ENCODE results near the gene MAB21L4. TPM values are rescaled to one million over a fixed set of nuclear protein-coding genes. Genes with fewer than 3 reads are reported as not detected.

MAB21L4 gene
- total and polyA plus RNA-seq, 2 experiments from 2014 or later: not detected

DNA sequence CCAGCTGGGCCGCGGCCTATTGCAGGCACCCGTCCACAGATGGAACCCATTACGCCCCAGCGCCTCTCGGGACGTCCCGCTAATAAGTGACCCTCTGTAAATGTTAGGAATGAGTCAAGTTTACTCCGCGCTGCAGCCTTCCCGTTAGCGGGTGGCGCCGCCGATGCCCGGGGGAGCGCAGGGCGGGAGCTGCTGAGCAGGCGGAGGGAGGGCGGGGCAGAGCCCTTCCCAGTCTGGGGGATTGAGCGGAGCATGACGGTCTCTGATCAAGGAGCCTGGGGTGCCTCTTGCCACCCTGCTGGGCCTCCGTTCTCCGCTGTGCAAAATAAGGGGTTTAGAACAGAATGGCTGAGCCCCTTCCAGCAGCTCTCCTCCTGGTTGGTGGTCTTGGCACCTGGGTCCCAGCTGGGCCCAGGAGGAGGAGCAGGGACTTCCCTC lies 20.6 kb upstream of the MAB21L4 start (continued):
- TF ChIP-seq, protein P1, sequence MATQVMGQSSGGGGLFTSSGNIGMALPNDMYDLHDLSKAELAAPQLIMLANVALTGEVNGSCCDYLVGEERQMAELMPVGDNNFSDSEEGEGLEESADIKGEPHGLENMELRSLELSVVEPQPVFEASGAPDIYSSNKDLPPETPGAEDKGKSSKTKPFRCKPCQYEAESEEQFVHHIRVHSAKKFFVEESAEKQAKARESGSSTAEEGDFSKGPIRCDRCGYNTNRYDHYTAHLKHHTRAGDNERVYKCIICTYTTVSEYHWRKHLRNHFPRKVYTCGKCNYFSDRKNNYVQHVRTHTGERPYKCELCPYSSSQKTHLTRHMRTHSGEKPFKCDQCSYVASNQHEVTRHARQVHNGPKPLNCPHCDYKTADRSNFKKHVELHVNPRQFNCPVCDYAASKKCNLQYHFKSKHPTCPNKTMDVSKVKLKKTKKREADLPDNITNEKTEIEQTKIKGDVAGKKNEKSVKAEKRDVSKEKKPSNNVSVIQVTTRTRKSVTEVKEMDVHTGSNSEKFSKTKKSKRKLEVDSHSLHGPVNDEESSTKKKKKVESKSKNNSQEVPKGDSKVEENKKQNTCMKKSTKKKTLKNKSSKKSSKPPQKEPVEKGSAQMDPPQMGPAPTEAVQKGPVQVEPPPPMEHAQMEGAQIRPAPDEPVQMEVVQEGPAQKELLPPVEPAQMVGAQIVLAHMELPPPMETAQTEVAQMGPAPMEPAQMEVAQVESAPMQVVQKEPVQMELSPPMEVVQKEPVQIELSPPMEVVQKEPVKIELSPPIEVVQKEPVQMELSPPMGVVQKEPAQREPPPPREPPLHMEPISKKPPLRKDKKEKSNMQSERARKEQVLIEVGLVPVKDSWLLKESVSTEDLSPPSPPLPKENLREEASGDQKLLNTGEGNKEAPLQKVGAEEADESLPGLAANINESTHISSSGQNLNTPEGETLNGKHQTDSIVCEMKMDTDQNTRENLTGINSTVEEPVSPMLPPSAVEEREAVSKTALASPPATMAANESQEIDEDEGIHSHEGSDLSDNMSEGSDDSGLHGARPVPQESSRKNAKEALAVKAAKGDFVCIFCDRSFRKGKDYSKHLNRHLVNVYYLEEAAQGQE (IDR thresholded peaks at IDR 0.05; ENCODE audit: unreplicated experiment): no peak

DNA sequence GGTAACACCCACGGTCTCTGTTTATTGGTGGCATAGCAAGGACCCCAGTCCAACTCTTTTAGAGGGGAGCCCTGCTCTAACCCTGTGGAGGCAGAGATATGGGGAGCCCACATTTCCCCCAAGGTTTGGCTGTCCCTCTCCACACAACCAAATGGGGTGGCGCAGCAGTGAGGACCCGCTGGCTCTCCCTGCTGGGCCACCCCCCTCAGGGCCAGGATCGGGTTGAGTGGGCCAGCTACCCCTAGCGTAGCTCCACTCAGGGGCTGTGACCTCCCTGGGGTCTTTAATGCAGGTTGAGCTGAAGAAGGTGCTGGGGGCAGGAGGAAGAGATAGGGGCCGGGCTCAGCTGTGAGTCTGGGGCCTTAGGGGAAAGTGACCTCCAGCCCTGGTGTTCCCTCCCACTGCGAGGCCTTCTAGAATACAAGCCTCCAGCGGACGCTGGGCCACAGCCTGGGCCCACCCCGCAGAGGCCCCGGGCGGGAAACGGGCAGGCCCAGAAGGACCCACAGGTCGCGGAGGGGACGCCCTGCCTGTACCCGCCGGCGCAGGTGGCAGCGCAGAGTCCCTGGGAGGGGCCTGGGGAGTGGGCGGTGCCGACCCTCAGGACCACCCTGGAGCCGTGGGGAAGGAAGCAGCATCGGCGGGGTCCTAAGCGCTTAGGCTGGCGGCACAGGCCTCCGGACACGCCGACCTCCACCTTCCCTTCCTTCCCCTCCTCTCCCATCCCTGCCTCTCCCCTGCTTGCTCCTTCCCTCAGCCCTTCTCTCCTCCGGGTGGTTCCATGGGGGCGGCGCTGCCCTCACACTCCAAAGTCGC lies 19.8 kb upstream of the MAB21L4 start:
- Mint-ChIP-seq H3K4me1 (0 out of 3 replicates have a peak, but pooled peaks cover 2% of the 10 kb centered on the region), H3K27ac (no peak overlapping the region), H3K9me3 (no peaks in the 10 kb centered on the region), H3K27me3 (ENCODE audit: insufficient read depth, low read depth, poor library complexity) (peaks cover 1% of the 10 kb centered on the region), H3K36me3 (ENCODE audit: low read depth) (no peaks in the 10 kb centered on the region), H3K4me3 (peak overlapping the region; percentile 60)
- Histone ChIP-seq H3K27me3 (ENCODE audit: insufficient read depth) (peaks cover 6% of the 10 kb centered on the region; the same call in 1 of the 2 replicates), H3K4me1 (ENCODE audit: insufficient read depth) (no peaks in the 10 kb centered on the region; the same call in 1 of the 2 replicates), H3K79me2 (replicated peaks; ENCODE audit: insufficient read depth) (no peaks in the 10 kb centered on the region), H2AFZ (peak overlapping the region; percentile 84), H3K4me2 (peak overlapping the region; percentile 78), H3K4me3 (peak overlapping the region; percentile 55), H3F3A (replicated peaks; ENCODE audit: low read depth) (0 out of 2 replicates have a peak, but pooled peaks cover 3% of the 10 kb centered on the region), H3K36me3 (ENCODE audit: insufficient read depth) (no peaks in the 10 kb centered on the region), H3K9me2 (ENCODE audit: insufficient read depth) (no peaks in the 10 kb centered on the region), H4K20me1 (replicated peaks; ENCODE audit: insufficient read depth) (no peaks in the 10 kb centered on the region), H3K27ac (ENCODE audit: low read depth) (no peak overlapping the region)
- ATAC-seq: peak; percentile 23
- TF ChIP-seq POLR2AphosphoS5 (IDR thresholded peaks at IDR 0.05; ENCODE audit: low read depth) (no peak), JUNB (IDR thresholded peaks at IDR 0.05; ENCODE audit: unreplicated experiment) (no peak), STAT1 (IDR thresholded peaks at IDR 0.05; ENCODE audit: unreplicated experiment) (no peak)
- peak; percentile 41 for DNase-seq (ENCODE audit: low spot score)

DNA sequence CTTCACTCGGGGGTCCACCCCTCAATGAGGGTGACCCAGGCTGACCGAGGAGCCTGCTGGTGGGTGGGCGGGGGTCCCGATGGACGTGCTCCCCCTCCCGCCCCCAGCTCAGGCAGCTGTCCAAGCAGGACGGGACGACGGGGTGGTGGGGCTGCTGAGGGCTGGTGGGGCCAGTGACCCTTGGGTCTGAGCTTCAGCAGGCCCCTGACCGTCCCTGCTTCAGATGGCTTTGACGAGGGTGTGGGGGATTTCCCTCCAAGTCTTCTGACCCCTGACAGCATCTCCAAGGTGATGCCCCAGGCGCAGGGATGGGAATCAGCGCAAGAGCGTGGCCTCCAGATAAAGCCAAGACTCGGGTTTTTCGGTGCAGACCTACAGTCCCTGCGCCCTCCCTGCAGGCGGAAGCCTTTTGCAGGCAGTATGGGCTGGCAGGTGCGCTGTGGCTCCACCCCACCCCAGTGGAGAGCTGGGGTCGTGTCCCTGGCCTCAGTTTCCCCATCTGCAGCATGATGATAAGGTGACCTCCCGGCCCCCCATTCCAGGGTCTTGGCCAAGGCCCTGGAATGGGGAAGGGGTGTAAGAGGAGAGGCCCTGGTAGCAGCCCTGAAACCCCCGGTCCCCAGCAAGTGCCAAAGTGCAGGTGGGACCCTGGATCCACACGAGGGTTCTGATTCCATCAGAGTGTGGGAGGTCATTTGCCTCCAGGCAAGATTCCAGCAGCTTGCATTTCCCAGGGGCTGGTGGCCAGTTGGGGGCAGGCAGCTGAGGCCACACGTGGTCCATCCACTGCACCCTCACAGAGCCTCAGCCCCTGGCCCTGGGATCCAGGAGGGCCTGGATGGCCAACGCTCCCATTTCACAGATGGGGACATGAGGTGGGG lies 18.9 kb upstream of the MAB21L4 start:
- peaks cover 6% of the 10 kb centered on the region; the same call in 1 of the 2 replicates for H3K27me3 ChIP-seq (ENCODE audit: insufficient read depth)
- H3K27me3 Mint-ChIP-seq (ENCODE audit: insufficient read depth, low read depth, poor library complexity): peaks cover 3% of the 10 kb centered on the region
- H3K9me2 ChIP-seq (ENCODE audit: insufficient read depth): no peaks in the 10 kb centered on the region
- 0 out of 2 replicates have a peak, but pooled peaks cover 3% of the 10 kb centered on the region for H3F3A ChIP-seq (replicated peaks; ENCODE audit: low read depth)
- ATAC-seq (peak; percentile 14), DNase-seq (ENCODE audit: low spot score) (no peak)
- H3K36me3 Mint-ChIP-seq (ENCODE audit: low read depth): no peaks in the 10 kb centered on the region
- no peaks in the 10 kb centered on the region for H4K20me1 ChIP-seq (replicated peaks; ENCODE audit: insufficient read depth)
- no peak overlapping the region for H3K4me2 ChIP-seq
- H3K4me3 Mint-ChIP-seq: no peak overlapping the region
- H3K79me2 ChIP-seq (replicated peaks; ENCODE audit: insufficient read depth): no peaks in the 10 kb centered on the region
- no peaks in the 10 kb centered on the region; the same call in 1 of the 2 replicates for H3K4me1 ChIP-seq (ENCODE audit: insufficient read depth)
- no peak overlapping the region for H3K4me3 ChIP-seq
- no peaks in the 10 kb centered on the region for H3K9me3 Mint-ChIP-seq
- H3K4me1 Mint-ChIP-seq: 0 out of 3 replicates have a peak, but pooled peaks cover 2% of the 10 kb centered on the region
- no peaks in the 10 kb centered on the region for H3K36me3 ChIP-seq (ENCODE audit: insufficient read depth)
- H3K27ac ChIP-seq (ENCODE audit: low read depth): no peak overlapping the region
- H2AFZ ChIP-seq: no peak overlapping the region
- no peak overlapping the region for H3K27ac Mint-ChIP-seq
- TF ChIP-seq CREB1 (CRISPR knock-in tag; IDR thresholded peaks at IDR 0.05; ENCODE audit: low read depth): no peak
- no peak for TF ChIP-seq POLR2AphosphoS5 (IDR thresholded peaks at IDR 0.05; ENCODE audit: low read depth)
- TF ChIP-seq, protein P2, sequence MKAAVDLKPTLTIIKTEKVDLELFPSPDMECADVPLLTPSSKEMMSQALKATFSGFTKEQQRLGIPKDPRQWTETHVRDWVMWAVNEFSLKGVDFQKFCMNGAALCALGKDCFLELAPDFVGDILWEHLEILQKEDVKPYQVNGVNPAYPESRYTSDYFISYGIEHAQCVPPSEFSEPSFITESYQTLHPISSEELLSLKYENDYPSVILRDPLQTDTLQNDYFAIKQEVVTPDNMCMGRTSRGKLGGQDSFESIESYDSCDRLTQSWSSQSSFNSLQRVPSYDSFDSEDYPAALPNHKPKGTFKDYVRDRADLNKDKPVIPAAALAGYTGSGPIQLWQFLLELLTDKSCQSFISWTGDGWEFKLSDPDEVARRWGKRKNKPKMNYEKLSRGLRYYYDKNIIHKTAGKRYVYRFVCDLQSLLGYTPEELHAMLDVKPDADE (IDR thresholded peaks at IDR 0.05): no peak
- TF ChIP-seq, protein P1 (IDR thresholded peaks at IDR 0.05; ENCODE audit: unreplicated experiment): no peak
- TF ChIP-seq EZH2 (IDR thresholded peaks at IDR 0.05; ENCODE audit: low read depth, unreplicated experiment): no peak
- TF ChIP-seq, protein P3, sequence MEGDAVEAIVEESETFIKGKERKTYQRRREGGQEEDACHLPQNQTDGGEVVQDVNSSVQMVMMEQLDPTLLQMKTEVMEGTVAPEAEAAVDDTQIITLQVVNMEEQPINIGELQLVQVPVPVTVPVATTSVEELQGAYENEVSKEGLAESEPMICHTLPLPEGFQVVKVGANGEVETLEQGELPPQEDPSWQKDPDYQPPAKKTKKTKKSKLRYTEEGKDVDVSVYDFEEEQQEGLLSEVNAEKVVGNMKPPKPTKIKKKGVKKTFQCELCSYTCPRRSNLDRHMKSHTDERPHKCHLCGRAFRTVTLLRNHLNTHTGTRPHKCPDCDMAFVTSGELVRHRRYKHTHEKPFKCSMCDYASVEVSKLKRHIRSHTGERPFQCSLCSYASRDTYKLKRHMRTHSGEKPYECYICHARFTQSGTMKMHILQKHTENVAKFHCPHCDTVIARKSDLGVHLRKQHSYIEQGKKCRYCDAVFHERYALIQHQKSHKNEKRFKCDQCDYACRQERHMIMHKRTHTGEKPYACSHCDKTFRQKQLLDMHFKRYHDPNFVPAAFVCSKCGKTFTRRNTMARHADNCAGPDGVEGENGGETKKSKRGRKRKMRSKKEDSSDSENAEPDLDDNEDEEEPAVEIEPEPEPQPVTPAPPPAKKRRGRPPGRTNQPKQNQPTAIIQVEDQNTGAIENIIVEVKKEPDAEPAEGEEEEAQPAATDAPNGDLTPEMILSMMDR (conservative IDR thresholded peaks at IDR 0.05; ENCODE audit: low read depth in 2 of 2): peak in 1 of 2 experiments; percentile 5; a peak in 1 of 4 replicates
- TF ChIP-seq STAT1 (IDR thresholded peaks at IDR 0.05; ENCODE audit: unreplicated experiment): no peak

Measured in GM23338 (cell line).